ENCODE data around the gene SAXO2.
"Not testable (repeated sequence)": the region's sequence is repeated elsewhere in the genome, so short reads cannot be mapped to it uniquely, and the experiment has no call there.

SAXO2 gene

DNA sequence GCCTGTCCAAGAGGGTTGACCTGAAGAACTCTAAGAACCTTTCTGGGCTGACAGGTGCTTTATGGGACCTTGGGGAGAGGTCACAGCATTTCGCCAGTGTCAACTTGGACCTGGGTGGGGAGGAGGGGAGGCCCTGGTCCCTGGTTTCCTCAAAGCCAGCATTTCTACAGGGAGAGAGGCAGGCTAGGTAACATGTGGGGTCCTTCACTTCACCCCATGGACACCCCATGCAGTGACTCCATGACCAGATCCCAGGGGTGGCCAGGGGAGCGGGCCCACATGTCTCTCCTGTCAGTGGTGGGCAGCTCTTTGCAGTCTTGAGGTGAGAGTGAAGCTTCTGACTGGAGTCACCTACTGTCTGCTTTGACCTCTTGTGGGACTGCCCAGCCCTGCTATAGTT is 50.8 kb downstream of the SAXO2 start:
- H3K4me3 ChIP-seq (ENCODE audit: control insufficient read depth, low read depth, low read length) = no peak overlapping the region
- no peak for DNase-seq (ENCODE audit: low read depth)
- TF ChIP-seq, protein P1, sequence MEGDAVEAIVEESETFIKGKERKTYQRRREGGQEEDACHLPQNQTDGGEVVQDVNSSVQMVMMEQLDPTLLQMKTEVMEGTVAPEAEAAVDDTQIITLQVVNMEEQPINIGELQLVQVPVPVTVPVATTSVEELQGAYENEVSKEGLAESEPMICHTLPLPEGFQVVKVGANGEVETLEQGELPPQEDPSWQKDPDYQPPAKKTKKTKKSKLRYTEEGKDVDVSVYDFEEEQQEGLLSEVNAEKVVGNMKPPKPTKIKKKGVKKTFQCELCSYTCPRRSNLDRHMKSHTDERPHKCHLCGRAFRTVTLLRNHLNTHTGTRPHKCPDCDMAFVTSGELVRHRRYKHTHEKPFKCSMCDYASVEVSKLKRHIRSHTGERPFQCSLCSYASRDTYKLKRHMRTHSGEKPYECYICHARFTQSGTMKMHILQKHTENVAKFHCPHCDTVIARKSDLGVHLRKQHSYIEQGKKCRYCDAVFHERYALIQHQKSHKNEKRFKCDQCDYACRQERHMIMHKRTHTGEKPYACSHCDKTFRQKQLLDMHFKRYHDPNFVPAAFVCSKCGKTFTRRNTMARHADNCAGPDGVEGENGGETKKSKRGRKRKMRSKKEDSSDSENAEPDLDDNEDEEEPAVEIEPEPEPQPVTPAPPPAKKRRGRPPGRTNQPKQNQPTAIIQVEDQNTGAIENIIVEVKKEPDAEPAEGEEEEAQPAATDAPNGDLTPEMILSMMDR (IDR thresholded peaks at IDR 0.05; ENCODE audit: control insufficient read depth, insufficient read depth, low read depth, low read length, missing control alignments) = no peak

DNA sequence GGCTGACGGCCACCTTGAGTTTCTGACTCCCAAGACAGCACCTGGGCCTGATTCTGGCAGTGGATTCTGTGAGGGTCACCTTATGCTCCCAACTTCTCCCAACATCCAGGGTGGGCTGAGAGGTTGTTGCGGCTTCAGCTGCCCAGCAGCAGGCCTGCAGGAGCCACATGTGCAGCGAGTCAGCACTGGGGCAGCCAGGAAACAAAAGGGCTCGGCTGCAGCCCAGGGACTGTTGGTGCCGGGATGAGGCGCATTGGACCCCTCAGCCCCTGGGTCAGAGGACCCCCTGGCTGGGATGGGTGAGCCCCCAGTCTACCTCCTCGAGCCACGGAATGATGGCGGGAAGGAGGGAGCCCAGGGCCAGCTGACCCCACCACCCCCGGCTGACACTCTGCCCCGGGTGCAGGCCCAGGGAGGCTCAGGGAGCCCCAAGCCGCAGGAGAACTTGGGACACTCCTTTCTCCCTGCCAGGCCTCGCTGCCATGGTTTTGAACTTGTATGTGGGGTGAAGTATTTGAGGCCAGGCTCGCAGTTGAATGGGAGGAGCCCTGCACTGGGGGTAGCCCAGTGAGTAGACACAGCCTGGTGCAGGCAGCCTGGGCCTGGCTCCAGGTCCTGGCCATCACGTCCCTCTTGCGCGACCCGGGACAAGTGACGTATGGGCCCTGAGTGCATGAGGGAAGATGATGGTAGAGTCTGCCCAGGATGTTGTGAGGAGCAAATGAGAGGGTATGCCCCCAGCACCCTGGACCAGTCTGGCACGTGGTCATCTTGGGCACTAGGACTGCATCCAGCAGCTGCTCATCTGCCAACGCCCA is 51.5 kb downstream of the SAXO2 start:
- DNase-seq (ENCODE audit: low read depth); H3K4me3 ChIP-seq (ENCODE audit: control insufficient read depth, low read depth, low read length): not testable (repeated sequence)

DNA sequence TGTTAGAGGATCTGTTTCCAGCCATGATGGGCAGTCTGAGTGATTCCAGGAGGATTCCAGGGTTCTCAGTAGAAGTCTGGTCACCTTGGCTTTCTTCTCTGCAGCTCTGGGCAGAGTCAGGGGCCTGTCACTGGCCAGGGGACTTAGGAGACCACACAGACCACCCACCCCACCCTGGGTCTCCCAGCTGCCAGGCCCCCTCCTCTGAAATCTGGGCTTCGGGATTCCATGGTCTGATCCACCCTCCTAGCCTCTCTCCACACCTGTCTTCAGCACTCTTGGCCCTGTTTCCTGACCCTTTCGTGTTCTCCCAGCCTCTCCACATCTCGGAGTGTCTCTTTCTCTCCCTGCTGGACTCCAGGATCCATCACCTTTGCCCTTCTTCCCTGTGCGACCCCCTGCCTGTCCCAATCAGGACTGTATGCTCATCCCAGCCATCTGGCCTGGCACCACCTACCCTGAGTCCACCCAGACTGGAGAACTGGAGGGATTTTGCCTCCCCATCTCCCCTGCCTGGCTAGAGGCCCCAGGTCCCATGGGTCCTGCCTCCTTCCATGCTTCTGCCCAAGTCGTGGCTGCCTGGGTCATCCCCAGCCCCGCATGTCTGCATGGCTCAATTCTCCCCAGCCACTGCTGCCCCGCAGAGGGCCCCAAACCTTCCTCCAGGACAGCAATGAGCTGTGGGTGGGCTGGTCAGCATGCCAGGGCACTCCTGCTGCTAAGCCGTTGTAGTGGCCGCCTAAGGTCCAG is 52.3 kb downstream of the SAXO2 start:
- TF ChIP-seq, protein P1 (IDR thresholded peaks at IDR 0.05; ENCODE audit: control insufficient read depth, insufficient read depth, low read depth, low read length, missing control alignments) = no peak
- DNase-seq (ENCODE audit: low read depth) = no peak
- no peak overlapping the region for H3K4me3 ChIP-seq (ENCODE audit: control insufficient read depth, low read depth, low read length)

DNA sequence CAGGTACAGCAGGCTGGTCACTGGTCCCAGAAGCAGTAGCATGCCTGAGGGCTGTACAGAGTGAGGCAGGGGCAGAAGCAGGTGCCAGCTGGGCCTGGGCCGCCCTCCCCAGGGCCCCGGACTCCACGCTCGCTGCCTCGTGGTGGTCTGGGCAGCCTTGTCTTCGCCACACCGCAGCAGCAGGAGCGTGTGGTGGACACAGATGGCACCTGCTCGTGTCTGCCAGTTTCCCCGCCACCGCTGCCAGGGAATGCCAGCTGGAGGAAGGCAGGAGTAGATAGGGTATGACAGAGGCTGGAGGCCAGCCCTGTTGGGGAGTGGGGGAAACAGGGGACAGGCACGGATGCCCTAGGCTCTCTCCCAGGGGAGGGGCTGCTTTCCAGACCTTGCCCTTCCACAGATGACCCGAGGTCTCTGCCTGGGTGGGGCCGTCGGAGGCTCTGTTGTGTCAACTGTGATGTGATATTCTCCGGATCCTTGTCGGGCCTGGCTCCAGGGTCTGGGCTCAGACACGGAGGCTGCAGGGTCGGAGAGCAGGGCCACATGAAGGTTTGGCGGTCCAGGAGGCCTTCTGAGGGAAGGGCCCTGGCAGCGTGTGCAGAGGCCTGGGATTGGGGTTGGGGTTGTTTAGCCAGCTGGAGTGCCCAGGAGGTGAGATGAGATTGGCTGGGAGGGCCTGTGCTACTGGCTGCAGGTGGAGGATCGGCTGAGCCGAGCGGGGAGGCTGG is 53.1 kb downstream of the SAXO2 start:
- TF ChIP-seq, protein P1 (IDR thresholded peaks at IDR 0.05; ENCODE audit: control insufficient read depth, insufficient read depth, low read depth, low read length, missing control alignments) = no peak
- no peak for DNase-seq (ENCODE audit: low read depth)
- H3K4me3 ChIP-seq (ENCODE audit: control insufficient read depth, low read depth, low read length) = no peak overlapping the region

DNA sequence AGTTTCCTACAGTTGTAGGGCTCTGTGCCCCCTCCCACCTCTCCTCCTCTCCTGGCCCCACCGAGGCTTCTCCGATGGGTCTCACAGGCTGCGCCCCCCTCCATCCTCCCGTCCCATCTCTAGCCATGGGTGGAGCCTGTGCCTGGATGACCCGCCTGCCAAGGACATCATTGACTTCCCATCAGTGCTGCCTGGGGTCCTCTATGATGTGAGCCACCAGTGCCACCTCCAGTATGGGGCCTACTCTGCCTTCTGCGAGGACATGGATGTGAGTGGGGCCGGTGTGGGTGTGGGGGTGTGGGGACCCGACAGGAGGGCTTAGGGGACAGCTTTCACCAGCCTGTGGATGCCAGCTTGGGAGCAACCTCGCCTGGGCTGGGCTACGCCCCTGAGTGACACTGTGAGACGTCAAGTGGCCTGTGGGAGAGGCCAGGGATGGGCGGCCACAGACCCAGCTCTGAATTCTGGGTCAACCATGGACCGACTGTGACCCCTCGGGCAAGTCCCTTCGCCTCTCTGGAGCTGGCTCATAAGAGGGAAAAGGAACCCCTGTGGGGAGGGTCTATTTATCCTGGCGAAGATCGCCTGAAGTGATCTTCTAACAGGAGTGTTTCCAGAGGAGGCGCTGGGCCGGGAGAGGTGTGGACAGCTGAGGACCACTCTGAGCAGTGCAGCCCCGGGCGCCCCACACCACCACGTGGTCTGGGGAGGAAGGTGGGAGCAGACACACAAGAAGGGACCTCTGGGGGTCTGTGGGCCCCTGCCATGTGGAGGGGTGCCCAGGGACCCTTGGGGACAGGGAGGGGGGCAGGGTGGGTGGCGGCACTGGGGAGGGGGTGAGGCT is 53.9 kb downstream of the SAXO2 start:
- DNase-seq (ENCODE audit: low read depth) = not testable (repeated sequence)

DNA sequence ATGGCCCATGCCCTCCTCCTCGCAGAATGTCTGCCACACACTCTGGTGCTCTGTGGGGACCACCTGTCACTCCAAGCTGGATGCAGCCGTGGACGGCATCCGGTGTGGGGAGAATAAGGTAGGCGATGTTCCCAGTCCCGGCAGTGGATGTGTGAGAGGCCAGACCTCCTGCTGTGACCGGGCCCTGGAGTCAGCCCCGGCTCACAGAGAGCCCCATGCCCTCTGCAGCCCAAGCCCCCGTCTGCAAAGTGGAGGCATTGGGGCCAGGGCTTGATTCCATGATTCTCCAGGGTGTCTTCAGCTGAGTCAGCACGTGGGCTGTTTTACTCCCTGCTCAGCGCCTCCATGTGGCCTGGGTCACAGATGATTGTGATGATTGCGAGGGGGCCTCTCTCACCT is 54.5 kb downstream of the SAXO2 start:
- no peak overlapping the region for H3K4me3 ChIP-seq (ENCODE audit: control insufficient read depth, low read depth, low read length)
- no peak for DNase-seq (ENCODE audit: low read depth)
- TF ChIP-seq, protein P1 (IDR thresholded peaks at IDR 0.05; ENCODE audit: control insufficient read depth, insufficient read depth, low read depth, low read length, missing control alignments) = no peak

More for the DNA sequence above, 53.9 kb downstream of the SAXO2 start:
- H3K4me3 ChIP-seq (ENCODE audit: control insufficient read depth, low read depth, low read length) = not testable (repeated sequence)

DNA sequence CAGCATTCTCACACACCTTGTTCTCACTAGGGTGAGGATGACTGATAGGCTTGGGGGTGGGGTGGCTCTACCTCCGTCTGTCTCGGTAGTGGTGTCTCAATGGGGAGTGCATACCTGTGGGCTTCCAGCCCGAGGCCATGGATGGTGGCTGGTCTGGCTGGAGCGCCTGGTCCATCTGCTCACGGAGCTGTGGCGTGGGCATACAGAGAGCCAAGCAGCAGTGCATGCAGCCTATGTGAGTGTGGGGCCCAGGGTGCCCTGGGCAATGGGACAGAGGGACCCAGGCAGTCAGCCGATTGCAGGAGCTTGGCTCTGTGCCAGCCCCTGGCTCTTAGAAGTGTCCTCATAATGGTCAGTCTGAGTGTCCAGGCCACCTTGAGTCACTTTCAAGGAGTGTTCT is 54.9 kb downstream of the SAXO2 start:
- not testable (repeated sequence) for DNase-seq (ENCODE audit: low read depth); H3K4me3 ChIP-seq (ENCODE audit: control insufficient read depth, low read depth, low read length)

DNA sequence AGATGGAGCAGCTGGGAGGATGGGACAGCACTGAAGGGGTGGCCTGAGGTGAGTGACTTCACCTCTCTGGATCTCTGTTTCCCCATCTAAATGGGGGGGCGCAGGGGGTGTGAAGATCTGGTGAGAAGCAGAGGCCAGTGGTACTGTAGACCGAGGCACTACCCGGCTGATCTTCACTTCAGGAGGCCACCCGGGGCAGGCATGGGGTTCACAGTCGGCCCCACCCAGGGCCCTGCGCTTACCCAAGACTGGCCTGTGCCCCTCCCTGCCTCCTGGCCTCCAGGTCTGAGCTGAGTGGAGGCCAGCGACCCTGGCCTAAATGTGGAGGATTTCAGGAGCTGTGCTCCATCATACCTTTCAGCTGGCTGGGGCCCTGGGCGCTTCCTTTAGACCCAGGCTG is 55.7 kb downstream of the SAXO2 start:
- H3K4me3 ChIP-seq (ENCODE audit: control insufficient read depth, low read depth, low read length); DNase-seq (ENCODE audit: low read depth): not testable (repeated sequence)

DNA sequence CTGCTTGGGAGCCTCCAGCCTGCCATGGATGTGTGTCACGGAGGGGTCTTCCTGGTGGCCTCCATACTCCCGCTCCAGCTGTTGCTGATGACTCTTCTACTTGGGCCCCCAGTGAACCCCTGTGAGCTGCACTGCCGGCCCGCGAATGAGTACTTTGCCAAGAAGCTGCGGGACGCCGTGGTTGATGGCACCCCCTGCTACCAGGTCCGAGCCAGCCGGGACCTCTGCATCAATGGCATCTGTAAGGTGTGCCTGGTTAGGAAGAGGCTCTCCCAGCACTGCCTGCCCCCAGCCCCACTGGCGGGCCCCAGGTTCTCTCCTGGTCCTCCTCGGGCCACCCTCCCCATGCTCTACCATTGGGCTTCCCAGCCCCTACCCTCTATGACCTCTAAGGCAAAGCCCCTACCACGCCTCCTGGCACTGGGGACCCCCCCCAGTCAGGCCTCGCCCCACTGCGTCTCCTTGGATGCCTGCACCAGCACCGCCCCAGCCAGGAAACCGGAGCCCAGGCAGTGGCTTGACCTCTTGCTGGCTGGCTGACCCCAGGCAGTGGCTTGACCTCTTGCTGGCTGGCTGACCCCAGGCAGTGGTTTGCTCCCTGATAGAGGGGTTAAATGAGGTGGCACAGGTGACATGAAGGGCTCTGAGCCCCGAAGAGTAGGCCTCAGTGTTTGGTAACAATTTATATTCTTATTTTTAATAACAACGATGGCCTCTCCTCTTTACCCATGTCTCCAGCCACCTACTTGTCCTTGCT is 57.1 kb downstream of the SAXO2 start:
- not testable (repeated sequence) for H3K4me3 ChIP-seq (ENCODE audit: control insufficient read depth, low read depth, low read length); DNase-seq (ENCODE audit: low read depth)

DNA sequence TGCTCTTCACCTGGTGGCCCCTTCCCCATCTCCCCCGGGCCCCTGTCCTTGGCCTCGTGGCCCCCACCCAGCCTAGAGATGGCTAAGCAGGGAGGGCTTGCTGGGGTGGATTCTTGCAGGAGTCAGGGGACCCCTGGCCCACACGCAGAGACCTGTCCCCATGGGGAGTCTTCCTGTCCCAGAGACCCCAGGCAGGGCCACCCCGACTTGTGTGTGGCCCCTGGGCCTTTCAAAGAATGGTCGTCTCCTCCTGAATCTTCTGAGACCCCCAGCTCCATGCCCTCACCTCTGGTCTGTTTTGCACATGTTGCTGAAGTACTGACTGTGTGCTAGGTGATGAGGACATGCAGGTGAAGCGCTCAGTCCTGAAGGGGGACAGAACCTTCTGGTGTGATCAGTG is 58.2 kb downstream of the SAXO2 start:
- DNase-seq (ENCODE audit: low read depth); H3K4me3 ChIP-seq (ENCODE audit: control insufficient read depth, low read depth, low read length): not testable (repeated sequence)

DNA sequence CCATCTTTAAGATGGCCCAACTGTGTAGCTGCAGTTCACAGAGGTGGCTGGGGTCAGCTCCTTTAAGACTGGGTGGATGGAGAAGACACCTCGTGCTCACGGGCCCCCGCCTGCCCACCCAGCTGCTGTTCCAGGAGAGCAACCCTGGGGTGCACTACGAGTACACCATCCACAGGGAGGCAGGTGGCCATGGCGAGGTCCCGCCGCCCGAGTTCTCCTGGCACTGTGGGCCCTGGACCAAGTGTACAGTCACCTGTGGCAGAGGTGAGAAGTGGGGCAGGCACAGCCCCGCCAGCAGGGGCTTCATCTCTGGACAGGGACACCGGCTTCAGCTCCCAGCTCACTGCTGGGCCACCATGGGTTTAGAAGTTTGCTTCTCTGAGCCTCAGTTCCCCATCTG is 59.9 kb downstream of the SAXO2 start:
- not testable (repeated sequence) for H3K4me3 ChIP-seq (ENCODE audit: control insufficient read depth, low read depth, low read length); DNase-seq (ENCODE audit: low read depth)
